ENCODE data around the gene MCOLN3. TPM values are rescaled to one million over a fixed set of nuclear protein-coding genes. Genes with fewer than 3 reads are reported as not detected.

The MCOLN3 gene
- total and polyA plus RNA-seq, 9 of the 15 experiments (the other 6 are each of a cell fraction or from before 2014, with no cell fraction given) = 0.04 to 0.05 TPM; not detected in 7

GRCh38 chr1:85070972-85071492 lies 22.7 kb upstream of the MCOLN3 start (continued):
- TF ChIP-seq RREB1 (CRISPR knock-in tag; IDR thresholded peaks at IDR 0.05) (no peak), ATF4 (CRISPR knock-in tag; IDR thresholded peaks at IDR 0.05) (no peak), ELF2 (CRISPR knock-in tag; IDR thresholded peaks at IDR 0.05) (no peak), RBM25 (IDR thresholded peaks at IDR 0.05; ENCODE audit: low read depth, low read length, severe bottlenecking) (peak; percentile 73), ESRRA (IDR thresholded peaks at IDR 0.05; ENCODE audit: borderline replicate concordance, low read depth) (0 out of 2 replicates have a peak, but pooled peaks have one; percentile 37), NUFIP1 (IDR thresholded peaks at IDR 0.05; ENCODE audit: partially characterized antibody) (no peak)
- TF ChIP-seq, protein P1, sequence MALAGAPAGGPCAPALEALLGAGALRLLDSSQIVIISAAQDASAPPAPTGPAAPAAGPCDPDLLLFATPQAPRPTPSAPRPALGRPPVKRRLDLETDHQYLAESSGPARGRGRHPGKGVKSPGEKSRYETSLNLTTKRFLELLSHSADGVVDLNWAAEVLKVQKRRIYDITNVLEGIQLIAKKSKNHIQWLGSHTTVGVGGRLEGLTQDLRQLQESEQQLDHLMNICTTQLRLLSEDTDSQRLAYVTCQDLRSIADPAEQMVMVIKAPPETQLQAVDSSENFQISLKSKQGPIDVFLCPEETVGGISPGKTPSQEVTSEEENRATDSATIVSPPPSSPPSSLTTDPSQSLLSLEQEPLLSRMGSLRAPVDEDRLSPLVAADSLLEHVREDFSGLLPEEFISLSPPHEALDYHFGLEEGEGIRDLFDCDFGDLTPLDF (CRISPR knock-in tag; IDR thresholded peaks at IDR 0.05) = no peak
